Measurements from ENCODE around the gene TMLHE. TPM values are rescaled to one million over a fixed set of nuclear protein-coding genes. Genes with fewer than 3 reads are reported as not detected.

The TMLHE gene
- total RNA-seq, 2 donors from 2014 or later = 5.1 to 9.3 TPM

DNA sequence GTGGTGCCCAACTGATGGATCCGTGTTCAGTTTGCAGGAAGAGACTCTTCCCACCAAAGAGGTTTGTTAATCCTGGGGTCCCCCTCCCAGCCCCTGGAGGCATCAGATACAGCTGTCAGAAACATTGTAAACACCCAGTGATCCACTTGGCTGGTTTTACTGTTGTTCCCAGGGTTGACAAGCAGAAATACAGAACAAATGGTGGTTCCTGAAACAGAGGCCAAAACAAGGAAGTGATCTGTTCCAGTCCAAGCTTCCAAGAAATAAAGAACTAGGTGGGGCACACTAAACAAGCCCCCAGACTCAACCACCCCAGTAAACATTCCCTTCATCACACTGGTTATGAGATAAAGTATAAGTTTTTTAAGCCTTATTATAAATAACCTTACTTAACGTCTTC is 1.4 kb downstream of the TMLHE start:
- DNase-seq (ENCODE audit: low spot score) = no peak
- no peaks in the 10 kb centered on the region for H3K9me3 ChIP-seq
- H3K4me1 ChIP-seq (replicated peaks) = no peaks in the 10 kb centered on the region
- 35% methylated on average over 2 of the region's 2 CpGs for WGBS
- no peak overlapping the region for H3K4me3 ChIP-seq
- intact Hi-C loops (cut with DNase I) = no loop called here
- no peaks in the 10 kb centered on the region for H3K36me3 ChIP-seq
- H3K27me3 ChIP-seq (replicated peaks; ENCODE audit: insufficient read depth) = no peaks in the 10 kb centered on the region
- no peak for TF ChIP-seq POLR2AphosphoS5 (IDR thresholded peaks at IDR 0.05)
- TF ChIP-seq POLR2A (IDR thresholded peaks at IDR 0.05) = no peak
- TF ChIP-seq, protein P1, sequence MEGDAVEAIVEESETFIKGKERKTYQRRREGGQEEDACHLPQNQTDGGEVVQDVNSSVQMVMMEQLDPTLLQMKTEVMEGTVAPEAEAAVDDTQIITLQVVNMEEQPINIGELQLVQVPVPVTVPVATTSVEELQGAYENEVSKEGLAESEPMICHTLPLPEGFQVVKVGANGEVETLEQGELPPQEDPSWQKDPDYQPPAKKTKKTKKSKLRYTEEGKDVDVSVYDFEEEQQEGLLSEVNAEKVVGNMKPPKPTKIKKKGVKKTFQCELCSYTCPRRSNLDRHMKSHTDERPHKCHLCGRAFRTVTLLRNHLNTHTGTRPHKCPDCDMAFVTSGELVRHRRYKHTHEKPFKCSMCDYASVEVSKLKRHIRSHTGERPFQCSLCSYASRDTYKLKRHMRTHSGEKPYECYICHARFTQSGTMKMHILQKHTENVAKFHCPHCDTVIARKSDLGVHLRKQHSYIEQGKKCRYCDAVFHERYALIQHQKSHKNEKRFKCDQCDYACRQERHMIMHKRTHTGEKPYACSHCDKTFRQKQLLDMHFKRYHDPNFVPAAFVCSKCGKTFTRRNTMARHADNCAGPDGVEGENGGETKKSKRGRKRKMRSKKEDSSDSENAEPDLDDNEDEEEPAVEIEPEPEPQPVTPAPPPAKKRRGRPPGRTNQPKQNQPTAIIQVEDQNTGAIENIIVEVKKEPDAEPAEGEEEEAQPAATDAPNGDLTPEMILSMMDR (IDR thresholded peaks at IDR 0.05) = no peak
- H3K27ac ChIP-seq = no peak overlapping the region

DNA sequence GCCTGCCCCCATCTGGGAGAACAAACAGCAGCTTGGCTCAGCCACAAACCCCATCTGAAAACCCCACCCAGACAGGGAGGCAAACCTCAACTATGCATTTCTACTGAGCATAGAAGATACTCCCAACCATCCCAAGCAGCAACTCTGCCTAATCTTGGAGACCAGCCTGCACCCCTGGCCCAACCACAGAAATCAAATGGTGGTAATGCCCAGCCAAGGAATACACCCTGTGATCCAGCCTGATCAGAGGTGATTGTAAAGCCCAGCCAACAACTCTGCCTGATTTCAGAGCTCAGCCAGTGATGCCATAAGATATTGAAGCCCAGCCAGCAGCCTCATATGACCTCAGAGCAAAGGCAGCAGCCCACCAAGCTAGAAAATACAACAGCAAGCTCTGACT is 19.8 kb downstream of the TMLHE start:
- no peaks in the 10 kb centered on the region for H3K4me1 ChIP-seq (replicated peaks)
- no peaks in the 10 kb centered on the region for H3K27me3 ChIP-seq (replicated peaks; ENCODE audit: insufficient read depth)
- TF ChIP-seq POLR2A (IDR thresholded peaks at IDR 0.05) (no peak), POLR2AphosphoS5 (IDR thresholded peaks at IDR 0.05) (no peak)
- TF ChIP-seq, protein P1 (IDR thresholded peaks at IDR 0.05) = no peak
- no peak for DNase-seq (ENCODE audit: low spot score)
- H3K36me3 ChIP-seq = no peaks in the 10 kb centered on the region
- H3K4me3 ChIP-seq = no peak overlapping the region
- H3K9me3 ChIP-seq = no peaks in the 10 kb centered on the region
- no peak overlapping the region for H3K27ac ChIP-seq
- intact Hi-C loops (cut with DNase I) = no loop called here

DNA sequence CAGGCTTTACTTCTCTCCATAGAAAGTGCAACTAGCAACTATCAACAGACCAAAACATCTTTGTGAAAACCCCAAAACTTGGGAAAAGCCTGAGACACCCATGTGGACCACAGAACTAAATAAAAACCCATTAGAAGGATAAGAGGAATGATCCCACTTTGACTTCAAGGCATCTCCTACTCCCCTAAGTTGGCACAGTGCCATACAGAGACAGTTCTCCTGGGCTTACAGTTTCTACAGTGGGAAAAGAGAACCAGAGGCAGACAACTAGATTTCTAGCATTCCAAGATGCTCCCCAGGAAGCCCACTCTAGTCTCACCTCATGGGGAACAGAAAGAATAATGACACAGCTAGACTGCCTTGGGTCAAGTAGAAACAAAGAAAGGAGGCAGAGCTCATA is 20.4 kb downstream of the TMLHE start:
- TF ChIP-seq, protein P1 (IDR thresholded peaks at IDR 0.05) = no peak
- TF ChIP-seq POLR2AphosphoS5 (IDR thresholded peaks at IDR 0.05) = no peak
- TF ChIP-seq POLR2A (IDR thresholded peaks at IDR 0.05) = no peak

DNA sequence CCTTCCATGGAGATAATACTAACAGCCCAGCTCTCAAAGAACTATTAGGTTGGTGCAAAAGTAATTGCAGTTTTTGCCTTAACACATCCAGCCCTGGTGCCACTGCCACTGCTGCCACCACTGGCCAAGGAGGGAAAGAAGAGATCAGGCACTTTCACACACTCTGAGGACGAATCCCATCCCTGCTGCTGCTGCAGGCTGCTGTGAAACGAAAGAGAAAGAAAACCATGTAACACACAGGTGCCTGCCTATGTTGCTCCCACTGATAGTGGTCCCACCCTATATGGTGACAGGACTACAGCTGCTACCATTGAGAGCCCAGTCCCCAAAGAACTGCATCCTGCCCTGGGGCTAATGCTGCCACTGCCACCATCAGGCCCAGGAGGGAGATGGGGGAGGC is 35.1 kb downstream of the TMLHE start:
- Histone ChIP-seq H3K36me3 (no peaks in the 10 kb centered on the region), H3K27me3 (replicated peaks; ENCODE audit: insufficient read depth) (no peaks in the 10 kb centered on the region), H3K4me1 (replicated peaks) (no peaks in the 10 kb centered on the region), H3K27ac (no peak overlapping the region), H3K4me3 (no peak overlapping the region), H3K9me3 (no peaks in the 10 kb centered on the region)
- TF ChIP-seq POLR2A (IDR thresholded peaks at IDR 0.05) (no peak), POLR2AphosphoS5 (IDR thresholded peaks at IDR 0.05) (no peak)
- TF ChIP-seq, protein P1 (IDR thresholded peaks at IDR 0.05) = no peak
- 89% methylated on average over 2 of the region's 2 CpGs for WGBS
- DNase-seq (ENCODE audit: low spot score) = no peak
- intact Hi-C loops (cut with DNase I) = no loop called here

More for the DNA sequence above, 20.4 kb downstream of the TMLHE start:
- DNase-seq (ENCODE audit: low spot score) = no peak
- Histone ChIP-seq H3K27ac (no peak overlapping the region), H3K27me3 (replicated peaks; ENCODE audit: insufficient read depth) (no peaks in the 10 kb centered on the region), H3K4me1 (replicated peaks) (no peaks in the 10 kb centered on the region), H3K36me3 (no peaks in the 10 kb centered on the region), H3K9me3 (no peaks in the 10 kb centered on the region), H3K4me3 (no peak overlapping the region)
- intact Hi-C loops (cut with DNase I) = no loop called here

DNA sequence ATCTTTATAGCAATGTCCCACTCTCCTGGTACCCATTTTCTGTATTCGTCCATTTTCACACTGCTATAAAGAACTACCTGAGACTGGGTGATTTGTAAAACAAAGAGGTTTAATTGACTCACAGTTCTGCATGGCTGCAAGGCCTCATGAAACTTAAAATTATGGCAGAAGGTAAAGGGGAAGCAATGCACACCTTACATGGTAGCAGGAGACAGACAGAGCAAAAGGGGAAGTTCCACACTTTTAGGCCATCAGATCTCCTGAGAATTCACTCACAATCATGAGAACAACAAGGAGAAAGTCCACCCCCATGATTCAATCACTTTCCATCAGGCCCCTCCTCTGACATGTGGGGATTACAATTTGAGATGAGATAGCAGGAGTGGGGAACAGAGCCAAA is 49.7 kb downstream of the TMLHE start:
- Histone ChIP-seq H3K27me3 (replicated peaks; ENCODE audit: insufficient read depth) (no peaks in the 10 kb centered on the region), H3K4me3 (no peak overlapping the region), H3K36me3 (no peaks in the 10 kb centered on the region), H3K9me3 (no peaks in the 10 kb centered on the region), H3K4me1 (replicated peaks) (no peaks in the 10 kb centered on the region), H3K27ac (no peak overlapping the region)
- WGBS = 94% methylated on average over 1 of the region's 1 CpG
- intact Hi-C loops (cut with DNase I) = no loop called here
- no peak for DNase-seq (ENCODE audit: low spot score)
- TF ChIP-seq POLR2A (IDR thresholded peaks at IDR 0.05) = no peak
- TF ChIP-seq, protein P1 (IDR thresholded peaks at IDR 0.05) = no peak
- no peak for TF ChIP-seq POLR2AphosphoS5 (IDR thresholded peaks at IDR 0.05)
